Prostate gland (tissue), 2 donors: ENCODE data around the gene E4F1.

Experiments used
- CTCF ChIP-seq, 4 experiments: fragments of 200-600 bp in 2 of 4; fragments of 450-650 bp in 2 of 4; sonication (generic) in 2 of 4; IDR thresholded peaks; 1 replicate in 3 of 4; 2 replicates in 1 of 4; pipeline ENCODE4 v1.5.1; 2016 to 2019; ENCODE audit warnings: antibody characterized with exemption in 4 of 4, mild to moderate bottlenecking in 2 of 4, moderate library complexity in 2 of 4
- POLR2A ChIP-seq: fragments of 450-650 bp; IDR thresholded peaks from one replicate; pipeline ENCODE4 v1.6.1; 2016; ENCODE audit warnings: antibody characterized with exemption, mild to moderate bottlenecking
- POLR2AphosphoS5 ChIP-seq: sonication (generic); formaldehyde crosslinking; IDR thresholded peaks from one replicate; pipeline ENCODE4 v1.6.1; 2017; ENCODE audit warnings: antibody characterized with exemption

GRCh38 chr16:2211923-2212347 lies 11.5 kb upstream of the E4F1 start:
- TF ChIP-seq POLR2A (no peak), POLR2AphosphoS5 (no peak), CTCF (IDR thresholded peaks at IDR 0.05) (no peak)
